ENCODE data around the gene G6PC2.
"Not testable (repeated sequence)": the region's sequence is repeated elsewhere in the genome, so short reads cannot be mapped to it uniquely, and the experiment has no call there.

G6PC2 gene

DNA sequence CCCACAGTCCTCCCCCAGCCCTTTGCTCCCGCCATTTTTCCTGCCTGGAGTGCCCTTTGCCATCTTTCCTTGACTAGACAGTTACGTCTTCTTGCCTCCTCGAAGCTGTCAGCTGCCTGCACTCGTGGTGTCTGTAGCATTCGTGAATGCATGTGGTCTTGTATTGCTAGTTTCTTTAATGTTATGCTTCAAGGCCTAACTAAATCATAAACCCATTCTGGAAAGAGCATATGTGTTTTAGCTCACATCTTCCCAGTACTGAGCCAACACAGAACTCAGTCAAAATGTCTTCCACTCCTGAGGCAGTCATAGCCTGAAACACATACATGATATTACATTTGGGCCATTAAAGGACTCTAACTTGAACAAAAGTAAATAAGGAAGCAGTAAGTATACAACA is 46.4 kb upstream of the G6PC2 start (continued):
- TF ChIP-seq, protein P1, sequence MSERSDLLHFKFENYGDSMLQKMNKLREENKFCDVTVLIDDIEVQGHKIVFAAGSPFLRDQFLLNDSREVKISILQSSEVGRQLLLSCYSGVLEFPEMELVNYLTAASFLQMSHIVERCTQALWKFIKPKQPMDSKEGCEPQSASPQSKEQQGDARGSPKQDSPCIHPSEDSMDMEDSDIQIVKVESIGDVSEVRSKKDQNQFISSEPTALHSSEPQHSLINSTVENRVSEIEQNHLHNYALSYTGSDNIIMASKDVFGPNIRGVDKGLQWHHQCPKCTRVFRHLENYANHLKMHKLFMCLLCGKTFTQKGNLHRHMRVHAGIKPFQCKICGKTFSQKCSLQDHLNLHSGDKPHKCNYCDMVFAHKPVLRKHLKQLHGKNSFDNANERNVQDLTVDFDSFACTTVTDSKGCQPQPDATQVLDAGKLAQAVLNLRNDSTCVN (tag by site-specific recombination; optimal IDR thresholded peaks at IDR 0.05): no peak
- TF ChIP-seq FEZF1 (tag by site-specific recombination; IDR thresholded peaks at IDR 0.05) (no peak), ZNF311 (tag by site-specific recombination; IDR thresholded peaks at IDR 0.05; ENCODE audit: borderline replicate concordance) (no peak), ZNF266 (tag by site-specific recombination; IDR thresholded peaks at IDR 0.05; ENCODE audit: low read depth) (no peak)

DNA sequence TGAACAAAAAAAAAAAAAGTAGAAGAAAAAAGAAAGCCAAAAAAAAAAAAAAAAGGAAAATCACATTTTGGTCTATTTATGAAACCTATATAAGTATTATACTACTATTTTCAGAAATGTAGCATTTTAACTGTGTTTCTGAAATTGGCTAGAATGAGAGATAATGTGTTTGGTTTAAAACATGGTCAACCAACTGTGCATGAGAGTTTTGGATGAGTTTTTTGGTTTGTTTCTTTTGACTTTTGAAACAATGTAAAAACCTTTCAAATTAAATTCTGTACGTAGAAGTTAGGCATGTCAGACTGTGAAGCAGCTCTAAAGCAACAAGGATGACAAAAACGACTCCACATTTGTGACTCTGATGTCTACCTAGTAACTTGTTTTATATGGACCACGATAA is 45.5 kb upstream of the G6PC2 start:
- peaks cover 0 to 43% of the 10 kb centered on the region in 2 experiments; a peak in 2 of 3 replicates for H3K36me3 ChIP-seq (ENCODE audit: control insufficient read depth in 2 of 2, insufficient read depth in 1 of 2, low read length in 2 of 2)
- H3K4me1 ChIP-seq (ENCODE audit: control insufficient read depth, insufficient read depth, low read length): peaks cover 13% of the 10 kb centered on the region; the same call in 1 of the 2 replicates
- no peak overlapping the region for H3K4me3 ChIP-seq (ENCODE audit: low read depth, low read length)
- no peaks in the 10 kb centered on the region for H3K9me3 ChIP-seq (ENCODE audit: control insufficient read depth, insufficient read depth, low read depth, low read length)
- H3K27ac ChIP-seq (ENCODE audit: extremely low read depth, low read depth, low read length): no peak overlapping the region
- CTCF ChIA-PET: no interaction called here
- POLR2A ChIA-PET: no interaction called here
- no peak for TF ChIP-seq TRIM28 (IDR thresholded peaks at IDR 0.05; ENCODE audit: borderline replicate concordance, low read length)
- no peak for TF ChIP-seq ZNF514 (tag by site-specific recombination; IDR thresholded peaks at IDR 0.05)
- no peak for TF ChIP-seq ZNF521 (tag by site-specific recombination; IDR thresholded peaks at IDR 0.05)
- TF ChIP-seq, protein P2, sequence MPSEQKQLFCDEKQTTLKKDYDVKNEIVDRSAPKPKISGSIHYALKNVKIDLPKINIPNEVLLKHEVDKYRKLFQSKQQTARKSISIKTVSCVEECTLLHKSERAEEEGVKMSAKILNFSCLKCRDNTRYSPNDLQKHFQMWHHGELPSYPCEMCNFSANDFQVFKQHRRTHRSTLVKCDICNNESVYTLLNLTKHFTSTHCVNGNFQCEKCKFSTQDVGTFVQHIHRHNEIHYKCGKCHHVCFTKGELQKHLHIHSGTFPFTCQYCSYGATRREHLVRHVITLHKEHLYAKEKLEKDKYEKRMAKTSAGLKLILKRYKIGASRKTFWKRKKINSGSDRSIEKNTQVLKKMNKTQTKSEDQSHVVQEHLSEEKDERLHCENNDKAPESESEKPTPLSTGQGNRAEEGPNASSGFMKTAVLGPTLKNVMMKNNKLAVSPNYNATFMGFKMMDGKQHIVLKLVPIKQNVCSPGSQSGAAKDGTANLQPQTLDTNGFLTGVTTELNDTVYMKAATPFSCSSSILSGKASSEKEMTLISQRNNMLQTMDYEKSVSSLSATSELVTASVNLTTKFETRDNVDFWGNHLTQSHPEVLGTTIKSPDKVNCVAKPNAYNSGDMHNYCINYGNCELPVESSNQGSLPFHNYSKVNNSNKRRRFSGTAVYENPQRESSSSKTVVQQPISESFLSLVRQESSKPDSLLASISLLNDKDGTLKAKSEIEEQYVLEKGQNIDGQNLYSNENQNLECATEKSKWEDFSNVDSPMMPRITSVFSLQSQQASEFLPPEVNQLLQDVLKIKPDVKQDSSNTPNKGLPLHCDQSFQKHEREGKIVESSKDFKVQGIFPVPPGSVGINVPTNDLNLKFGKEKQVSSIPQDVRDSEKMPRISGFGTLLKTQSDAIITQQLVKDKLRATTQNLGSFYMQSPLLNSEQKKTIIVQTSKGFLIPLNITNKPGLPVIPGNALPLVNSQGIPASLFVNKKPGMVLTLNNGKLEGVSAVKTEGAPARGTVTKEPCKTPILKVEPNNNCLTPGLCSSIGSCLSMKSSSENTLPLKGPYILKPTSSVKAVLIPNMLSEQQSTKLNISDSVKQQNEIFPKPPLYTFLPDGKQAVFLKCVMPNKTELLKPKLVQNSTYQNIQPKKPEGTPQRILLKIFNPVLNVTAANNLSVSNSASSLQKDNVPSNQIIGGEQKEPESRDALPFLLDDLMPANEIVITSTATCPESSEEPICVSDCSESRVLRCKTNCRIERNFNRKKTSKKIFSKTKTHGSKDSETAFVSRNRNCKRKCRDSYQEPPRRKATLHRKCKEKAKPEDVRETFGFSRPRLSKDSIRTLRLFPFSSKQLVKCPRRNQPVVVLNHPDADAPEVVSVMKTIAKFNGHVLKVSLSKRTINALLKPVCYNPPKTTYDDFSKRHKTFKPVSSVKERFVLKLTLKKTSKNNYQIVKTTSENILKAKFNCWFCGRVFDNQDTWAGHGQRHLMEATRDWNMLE (tag by site-specific recombination; conservative IDR thresholded peaks at IDR 0.05; ENCODE audit: low read depth): no peak
- TF ChIP-seq ZNF560 (tag by site-specific recombination; IDR thresholded peaks at IDR 0.05; ENCODE audit: borderline replicate concordance): no peak

DNA sequence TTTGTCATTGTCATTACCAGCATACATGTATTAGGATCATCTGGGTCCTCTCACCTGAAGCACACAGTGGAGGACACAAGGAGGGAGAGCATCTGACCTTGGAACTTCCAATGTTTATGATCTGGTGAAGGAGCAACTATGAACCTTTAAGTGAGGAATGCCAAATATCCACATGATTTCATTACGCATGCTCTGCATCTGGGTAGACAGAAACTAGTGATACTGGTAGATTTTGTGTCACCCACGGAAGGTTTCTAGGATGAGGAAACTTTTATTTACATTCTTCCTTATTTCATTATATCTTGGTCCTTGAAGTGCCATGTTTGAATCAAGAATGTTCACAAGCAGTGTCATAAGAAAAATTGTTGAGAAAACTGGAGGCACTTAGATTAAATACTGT is 42.9 kb upstream of the G6PC2 start:
- no peak overlapping the region for H3K4me3 ChIP-seq (ENCODE audit: low read depth, low read length)
- H3K27ac ChIP-seq (ENCODE audit: extremely low read depth, low read depth, low read length): no peak overlapping the region
- H3K36me3 ChIP-seq (ENCODE audit: control insufficient read depth in 2 of 2, insufficient read depth in 1 of 2, low read length in 2 of 2): peaks cover 0 to 40% of the 10 kb centered on the region in 2 experiments; a peak in 2 of 3 replicates
- ChIA-PET POLR2A (no interaction called here), CTCF (interaction anchor here (1.0 kb wide), 1 partner anchor 8 kb away, joined by 6 read pairs; no protein-coding TSS in a partner anchor)
- no peaks in the 10 kb centered on the region for H3K9me3 ChIP-seq (ENCODE audit: control insufficient read depth, insufficient read depth, low read depth, low read length)
- 0 out of 2 replicates have a peak, but pooled peaks cover 8% of the 10 kb centered on the region for H3K4me1 ChIP-seq (ENCODE audit: control insufficient read depth, insufficient read depth, low read length)
- no peak for TF ChIP-seq KLF1 (tag by site-specific recombination; IDR thresholded peaks at IDR 0.05)
- TF ChIP-seq, protein P3, sequence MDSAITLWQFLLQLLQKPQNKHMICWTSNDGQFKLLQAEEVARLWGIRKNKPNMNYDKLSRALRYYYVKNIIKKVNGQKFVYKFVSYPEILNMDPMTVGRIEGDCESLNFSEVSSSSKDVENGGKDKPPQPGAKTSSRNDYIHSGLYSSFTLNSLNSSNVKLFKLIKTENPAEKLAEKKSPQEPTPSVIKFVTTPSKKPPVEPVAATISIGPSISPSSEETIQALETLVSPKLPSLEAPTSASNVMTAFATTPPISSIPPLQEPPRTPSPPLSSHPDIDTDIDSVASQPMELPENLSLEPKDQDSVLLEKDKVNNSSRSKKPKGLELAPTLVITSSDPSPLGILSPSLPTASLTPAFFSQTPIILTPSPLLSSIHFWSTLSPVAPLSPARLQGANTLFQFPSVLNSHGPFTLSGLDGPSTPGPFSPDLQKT (IDR thresholded peaks at IDR 0.05; ENCODE audit: borderline replicate concordance, low read depth, low read length): no peak

DNA sequence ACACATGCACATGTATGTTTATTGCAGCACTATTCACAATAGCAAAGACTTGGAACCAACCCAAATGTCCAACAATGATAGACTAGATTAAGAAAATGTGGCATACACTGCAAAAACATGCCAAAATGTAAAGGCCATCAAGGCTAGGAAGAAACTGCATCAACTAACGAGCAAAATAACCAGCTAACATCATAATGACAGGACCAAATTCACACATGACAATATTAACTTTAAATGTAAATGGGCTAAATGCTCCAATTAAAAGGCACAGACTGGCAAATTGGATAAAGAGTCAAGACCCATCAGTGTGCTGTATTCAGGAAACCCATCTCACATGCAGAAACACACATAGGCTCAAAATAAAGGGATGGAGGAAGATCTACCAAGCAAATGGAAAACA is 33.9 kb upstream of the G6PC2 start:
- CTCF ChIA-PET; POLR2A ChIA-PET; H3K4me1 ChIP-seq (ENCODE audit: control insufficient read depth, insufficient read depth, low read length); H3K9me3 ChIP-seq (ENCODE audit: control insufficient read depth, insufficient read depth, low read depth, low read length); H3K4me3 ChIP-seq (ENCODE audit: low read depth, low read length); H3K27ac ChIP-seq (ENCODE audit: extremely low read depth, low read depth, low read length): not testable (repeated sequence)
- H3K36me3 ChIP-seq (ENCODE audit: control insufficient read depth in 2 of 2, insufficient read depth in 1 of 2, low read length in 2 of 2): peaks cover 8 to 40% of the 10 kb centered on the region in 2 experiments

DNA sequence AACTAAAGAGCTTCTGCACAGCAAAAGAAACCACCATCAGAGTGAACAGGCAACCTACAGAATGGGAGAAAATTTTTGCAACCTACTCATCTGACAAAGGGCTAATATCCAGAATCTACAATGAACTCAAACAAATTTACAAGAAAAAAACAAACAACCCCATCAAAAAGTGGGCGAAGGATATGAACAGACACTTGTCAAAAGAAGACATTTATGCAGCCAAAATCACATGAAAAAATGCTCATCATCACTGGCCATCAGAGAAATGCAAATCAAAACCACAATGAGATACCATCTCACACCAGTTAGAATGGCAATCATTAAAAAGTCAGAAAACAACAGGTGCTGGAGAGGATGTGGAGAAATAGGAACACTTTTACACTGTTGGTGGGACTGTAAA is 30.7 kb upstream of the G6PC2 start:
- peaks cover 8 to 36% of the 10 kb centered on the region in 2 experiments for H3K36me3 ChIP-seq (ENCODE audit: control insufficient read depth in 2 of 2, insufficient read depth in 1 of 2, low read length in 2 of 2)
- H3K27ac ChIP-seq (ENCODE audit: extremely low read depth, low read depth, low read length); POLR2A ChIA-PET; H3K9me3 ChIP-seq (ENCODE audit: control insufficient read depth, insufficient read depth, low read depth, low read length); CTCF ChIA-PET; H3K4me1 ChIP-seq (ENCODE audit: control insufficient read depth, insufficient read depth, low read length); H3K4me3 ChIP-seq (ENCODE audit: low read depth, low read length): not testable (repeated sequence)

Measured in HEK293 (cell line).